ENCODE measurements around the gene TFCP2L1.
"Not testable (repeated sequence)": the region's sequence is repeated elsewhere in the genome, so short reads cannot be mapped to it uniquely, and the experiment has no call there.

TFCP2L1 gene

GRCh38 chr2:121228521-121228920, 56.5 kb downstream of the TFCP2L1 start:
- TF ChIP-seq, protein P1, sequence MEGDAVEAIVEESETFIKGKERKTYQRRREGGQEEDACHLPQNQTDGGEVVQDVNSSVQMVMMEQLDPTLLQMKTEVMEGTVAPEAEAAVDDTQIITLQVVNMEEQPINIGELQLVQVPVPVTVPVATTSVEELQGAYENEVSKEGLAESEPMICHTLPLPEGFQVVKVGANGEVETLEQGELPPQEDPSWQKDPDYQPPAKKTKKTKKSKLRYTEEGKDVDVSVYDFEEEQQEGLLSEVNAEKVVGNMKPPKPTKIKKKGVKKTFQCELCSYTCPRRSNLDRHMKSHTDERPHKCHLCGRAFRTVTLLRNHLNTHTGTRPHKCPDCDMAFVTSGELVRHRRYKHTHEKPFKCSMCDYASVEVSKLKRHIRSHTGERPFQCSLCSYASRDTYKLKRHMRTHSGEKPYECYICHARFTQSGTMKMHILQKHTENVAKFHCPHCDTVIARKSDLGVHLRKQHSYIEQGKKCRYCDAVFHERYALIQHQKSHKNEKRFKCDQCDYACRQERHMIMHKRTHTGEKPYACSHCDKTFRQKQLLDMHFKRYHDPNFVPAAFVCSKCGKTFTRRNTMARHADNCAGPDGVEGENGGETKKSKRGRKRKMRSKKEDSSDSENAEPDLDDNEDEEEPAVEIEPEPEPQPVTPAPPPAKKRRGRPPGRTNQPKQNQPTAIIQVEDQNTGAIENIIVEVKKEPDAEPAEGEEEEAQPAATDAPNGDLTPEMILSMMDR (IDR thresholded peaks at IDR 0.05; ENCODE audit: low read length, missing control alignments) = no peak
- no peak overlapping the region for H3K4me3 ChIP-seq (replicated peaks; ENCODE audit: low read depth, low read length)
- DNase-seq (ENCODE audit: low read depth) = no peak

DNA sequence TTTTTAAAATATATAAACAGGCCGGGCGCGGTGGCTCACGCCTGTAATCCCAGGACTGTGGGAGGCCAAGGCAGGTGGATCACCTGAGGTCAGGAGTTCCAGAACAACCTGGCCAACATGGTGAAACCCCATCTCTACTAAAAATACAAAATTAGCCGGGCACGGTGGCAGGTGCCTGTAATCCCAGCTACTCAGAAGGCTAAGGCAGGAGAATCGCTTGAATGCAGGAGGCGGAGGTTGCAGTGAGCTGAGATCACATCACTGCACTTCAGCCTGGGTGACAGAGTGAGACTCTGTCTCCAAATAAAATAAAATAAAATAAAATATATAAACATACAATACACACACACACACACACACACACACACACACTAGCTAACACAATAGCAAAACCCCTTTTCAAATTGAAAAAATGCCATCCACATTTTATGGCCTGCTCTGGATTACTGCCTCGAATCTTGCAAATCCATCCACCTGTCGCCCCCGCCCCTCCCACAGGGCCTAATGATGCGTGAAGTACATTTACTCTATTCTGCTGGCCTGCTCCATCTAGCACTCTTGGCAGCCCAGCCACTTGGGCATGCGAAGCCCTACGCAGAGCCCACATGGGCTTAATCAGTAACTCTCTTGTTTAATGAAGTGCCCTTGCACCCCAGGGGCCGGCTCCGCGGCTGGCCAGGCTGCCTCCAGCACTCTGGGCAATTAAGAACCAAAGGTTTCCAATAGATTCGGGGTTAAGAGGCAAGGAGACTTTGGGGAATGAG, 57.4 kb downstream of the TFCP2L1 start:
- DNase-seq (ENCODE audit: low read depth) = not testable (repeated sequence)

GRCh38 chr2:121225681-121226080, 59.3 kb downstream of the TFCP2L1 start:
- not testable (repeated sequence) for DNase-seq (ENCODE audit: low read depth); H3K4me3 ChIP-seq (replicated peaks; ENCODE audit: low read depth, low read length)

More for the DNA sequence above, 57.4 kb downstream of the TFCP2L1 start:
- not testable (repeated sequence) for H3K4me3 ChIP-seq (replicated peaks; ENCODE audit: low read depth, low read length)

DNA sequence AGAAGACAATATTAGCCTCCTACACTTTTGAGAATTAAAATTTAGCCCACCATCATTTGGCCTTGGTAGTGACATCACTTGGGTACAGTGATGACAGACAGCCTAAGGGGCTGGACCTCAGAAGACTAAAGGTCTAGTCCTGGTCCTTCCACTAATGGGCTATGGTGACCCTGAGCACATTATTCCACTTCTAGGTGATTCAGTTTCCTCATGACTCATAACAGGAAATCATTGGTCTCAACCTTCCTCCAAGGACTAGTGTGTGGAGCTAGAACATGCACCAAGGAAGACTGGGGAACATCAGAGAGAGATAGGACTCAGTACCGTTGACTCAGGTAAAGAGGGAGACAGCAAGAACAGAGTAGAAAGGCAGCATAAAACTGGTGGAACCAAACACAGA, 64.0 kb downstream of the TFCP2L1 start:
- TF ChIP-seq, protein P1 (IDR thresholded peaks at IDR 0.05; ENCODE audit: low read length, missing control alignments) = no peak
- peak; percentile 16 for DNase-seq (ENCODE audit: low read depth)
- no peak overlapping the region for H3K4me3 ChIP-seq (replicated peaks; ENCODE audit: low read depth, low read length)

- TF ChIP-seq, protein P1 (IDR thresholded peaks at IDR 0.05; ENCODE audit: low read length, missing control alignments) = no peak
- H3K4me3 ChIP-seq (replicated peaks; ENCODE audit: low read depth, low read length) = no peak overlapping the region
- DNase-seq (ENCODE audit: low read depth) = no peak
These were observed 65.1 kb downstream of the TFCP2L1 start for GRCh38 chr2:121219866-121220265.

GRCh38 chr2:121218386-121218938, 66.5 kb downstream of the TFCP2L1 start:
- DNase-seq (ENCODE audit: low read depth) = no peak
- H3K4me3 ChIP-seq (replicated peaks; ENCODE audit: low read depth, low read length) = no peak overlapping the region
- TF ChIP-seq, protein P1 (IDR thresholded peaks at IDR 0.05; ENCODE audit: low read length, missing control alignments) = no peak

GRCh38 chr2:121217627-121218026, 67.4 kb downstream of the TFCP2L1 start:
- no peak for DNase-seq (ENCODE audit: low read depth)
- no peak overlapping the region for H3K4me3 ChIP-seq (replicated peaks; ENCODE audit: low read depth, low read length)
- TF ChIP-seq, protein P1 (IDR thresholded peaks at IDR 0.05; ENCODE audit: low read length, missing control alignments) = no peak

- TF ChIP-seq, protein P1 (IDR thresholded peaks at IDR 0.05; ENCODE audit: low read length, missing control alignments) = no peak
- H3K4me3 ChIP-seq (replicated peaks; ENCODE audit: low read depth, low read length) = no peak overlapping the region
- no peak for DNase-seq (ENCODE audit: low read depth)
These were observed 70.7 kb downstream of the TFCP2L1 start for GRCh38 chr2:121214296-121214695.
